Measurements from ENCODE around the gene TPCN1.

TPCN1 gene

GRCh38 chr12:113347892-113348291 lies 126.6 kb downstream of the TPCN1 start:
- DNase-seq = no peak

Measured in activated CD4-positive, alpha-beta T cell treated with anti-CD3 and anti-CD28 coated beads, Interleukin-2, Interleukin-6, amounts not matched to agents 100 ng/mL and 50 ng/mL, durations not matched to agents 16 hours and 8 hours (primary cell).